ENCODE measurements around the gene ARPC4. TPM values are rescaled to one million over a fixed set of nuclear protein-coding genes. Genes with fewer than 3 reads are reported as not detected.

ARPC4 gene
- total RNA-seq, 8 experiments from 2014 or later = 75.0 to 158 (median 120) TPM

- Histone ChIP-seq H3K27ac (no peak overlapping the region), H3K4me3 (no peak overlapping the region), H3K4me1 (replicated peaks in 1 of 2) (peaks cover 13 to 17% of the 10 kb centered on the region in 2 donors)
- WGBS, 10 experiments = 67 to 100% (median 93%) methylated on average over 1 to 5 of the region's 7 CpGs; no CpG with 5 or more reads in 4 of the 10 experiments
- in situ Hi-C loops (cut with MboI; ENCODE audit: low pct_unique_long_range_greater_than_20kb in 2 of 9, low sequenced_read_pairs in 9 of 9, unreplicated experiment in 9 of 9) = no loop called here
- peak in 2 of 8 experiments; percentile 13 to 22 for ATAC-seq (replicated peaks in 6 of 8)
Observed at GRCh38 chr3:9806688-9807589, 14.1 kb downstream of the ARPC4 start.

GRCh38 chr3:9807981-9808344, 15.1 kb downstream of the ARPC4 start:
- Histone ChIP-seq H3K27ac (no peak overlapping the region), H3K4me1 (replicated peaks in 1 of 2) (peaks cover 13 to 17% of the 10 kb centered on the region in 2 donors), H3K4me3 (no peak overlapping the region)
- WGBS, 10 experiments = 80 to 100% (median 100%) methylated on average over 1 to 2 of the region's 2 CpGs; no CpG with 5 or more reads in 7 of the 10 experiments
- no peak for ATAC-seq (replicated peaks in 6 of 8)
- in situ Hi-C loops (cut with MboI; ENCODE audit: low pct_unique_long_range_greater_than_20kb in 2 of 9, low sequenced_read_pairs in 9 of 9, unreplicated experiment in 9 of 9) = no loop called here

GRCh38 chr3:9808345-9809037, 15.6 kb downstream of the ARPC4 start:
- Histone ChIP-seq H3K4me3 (no peak overlapping the region), H3K27ac (no peak overlapping the region), H3K4me1 (replicated peaks in 1 of 2) (peaks cover 13 to 17% of the 10 kb centered on the region in 2 donors)
- in situ Hi-C loops (cut with MboI; ENCODE audit: low pct_unique_long_range_greater_than_20kb in 2 of 9, low sequenced_read_pairs in 9 of 9, unreplicated experiment in 9 of 9) = no loop called here
- ATAC-seq (replicated peaks in 6 of 8) = peak in 2 of 8 experiments; percentile 4 to 8
- 33 to 92% (median 78%) methylated on average over 1 to 4 of the region's 7 CpGs; no CpG with 5 or more reads in 5 of the 10 experiments for WGBS, 10 experiments

GRCh38 chr3:9809239-9809614, 16.3 kb downstream of the ARPC4 start:
- H3K4me1 ChIP-seq (replicated peaks in 1 of 2) = peaks cover 13 to 17% of the 10 kb centered on the region in 2 donors
- peak in 1 of 8 experiments; percentile 2 for ATAC-seq (replicated peaks in 6 of 8)
- WGBS, 10 experiments = 83 to 100% (median 96%) methylated on average over 1 to 4 of the region's 4 CpGs; no CpG with 5 or more reads in 2 of the 10 experiments
- no peak overlapping the region for H3K4me3 ChIP-seq
- in situ Hi-C loops (cut with MboI; ENCODE audit: low pct_unique_long_range_greater_than_20kb in 2 of 9, low sequenced_read_pairs in 9 of 9, unreplicated experiment in 9 of 9) = no loop called here
- peak overlapping the region; percentile 42 to 45 for H3K27ac ChIP-seq

- whole genome bisulfite sequencing, 10 experiments = 10 to 71% (median 27%) methylated on average over 1 to 10 of the region's 76 CpGs; no CpG with 5 or more reads in 2 of the 10 experiments
- H3K27ac ChIP-seq = peak within 1 kb of the TSS; percentile 42 to 45
- ATAC-seq (replicated peaks in 6 of 8) = peak; percentile 67 to 89 (median 84)
- in situ Hi-C loops (cut with MboI; ENCODE audit: low pct_unique_long_range_greater_than_20kb in 2 of 9, low sequenced_read_pairs in 9 of 9, unreplicated experiment in 9 of 9) = no loop called here
- peaks cover 13 to 17% of the 10 kb centered on the region in 2 donors for H3K4me1 ChIP-seq (replicated peaks in 1 of 2)
- H3K4me3 ChIP-seq = peak within 1 kb of the TSS; percentile 27 to 42 (median 29)
Observed at GRCh38 chr3:9809615-9810432, 16.9 kb downstream of the ARPC4 start, which contains the start of gene TTLL3. TTLL3 (plus strand) TSS chr3:9810262; CDS start chr3:9810662, 400 bp downstream.

GRCh38 chr3:9810433-9810770, 17.5 kb downstream of the ARPC4 start:
- Histone ChIP-seq H3K4me3 (peak overlapping the region; percentile 27 to 42 (median 29)), H3K27ac (peak overlapping the region in 1 of 2 donors; percentile 45), H3K4me1 (replicated peaks in 1 of 2) (peaks cover 13 to 17% of the 10 kb centered on the region in 2 donors)
- 0 to 80% (median 29%) methylated on average over 1 to 6 of the region's 18 CpGs; no CpG with 5 or more reads in 5 of the 10 experiments for WGBS, 10 experiments
- in situ Hi-C loops (cut with MboI; ENCODE audit: low pct_unique_long_range_greater_than_20kb in 2 of 9, low sequenced_read_pairs in 9 of 9, unreplicated experiment in 9 of 9) = no loop called here
- ATAC-seq (replicated peaks in 6 of 8) = peak in 2 of 8 experiments; percentile 7 to 13

- in situ Hi-C loops (cut with MboI; ENCODE audit: low pct_unique_long_range_greater_than_20kb in 2 of 9, low sequenced_read_pairs in 9 of 9, unreplicated experiment in 9 of 9) = no loop called here
- Histone ChIP-seq H3K4me3 (no peak overlapping the region), H3K27ac (no peak overlapping the region), H3K4me1 (replicated peaks in 1 of 2) (peaks cover 13 to 17% of the 10 kb centered on the region in 2 donors)
- peak in 1 of 8 experiments; percentile 1 for ATAC-seq (replicated peaks in 6 of 8)
- WGBS, 10 experiments = 0 to 95% (median 81%) methylated on average over 1 to 7 of the region's 10 CpGs; no CpG with 5 or more reads in 3 of the 10 experiments
Observed at GRCh38 chr3:9810846-9811245, 18.0 kb downstream of the ARPC4 start.

GRCh38 chr3:9812870-9813483, 20.1 kb downstream of the ARPC4 start:
- no peak for ATAC-seq (replicated peaks in 6 of 8)
- in situ Hi-C loops (cut with MboI; ENCODE audit: low pct_unique_long_range_greater_than_20kb in 2 of 9, low sequenced_read_pairs in 9 of 9, unreplicated experiment in 9 of 9) = no loop called here
- no peak overlapping the region for H3K4me3 ChIP-seq
- WGBS, 10 experiments = 90 to 100% (median 94%) methylated on average over 3 to 6 of the region's 9 CpGs; no CpG with 5 or more reads in 2 of the 10 experiments
- peaks cover 13 to 17% of the 10 kb centered on the region in 2 donors for H3K4me1 ChIP-seq (replicated peaks in 1 of 2)
- H3K27ac ChIP-seq = no peak overlapping the region

- peak in 1 of 8 experiments; percentile 21 for ATAC-seq (replicated peaks in 6 of 8)
- in situ Hi-C loops (cut with MboI; ENCODE audit: low pct_unique_long_range_greater_than_20kb in 2 of 9, low sequenced_read_pairs in 9 of 9, unreplicated experiment in 9 of 9) = no loop called here
- no peaks in the 10 kb centered on the region for H3K4me1 ChIP-seq (replicated peaks in 1 of 2)
- WGBS, 10 experiments = 80 to 100% (median 90%) methylated on average over 1 to 6 of the region's 9 CpGs; no CpG with 5 or more reads in 2 of the 10 experiments
- H3K27ac ChIP-seq = no peak overlapping the region
- H3K4me3 ChIP-seq = no peak overlapping the region
Observed at GRCh38 chr3:9815986-9816385, 23.1 kb downstream of the ARPC4 start.

GRCh38 chr3:9817436-9817835, 24.6 kb downstream of the ARPC4 start:
- Histone ChIP-seq H3K4me1 (replicated peaks in 1 of 2) (no peaks in the 10 kb centered on the region), H3K27ac (no peak overlapping the region), H3K4me3 (no peak overlapping the region)
- in situ Hi-C loops (cut with MboI; ENCODE audit: low pct_unique_long_range_greater_than_20kb in 2 of 9, low sequenced_read_pairs in 9 of 9, unreplicated experiment in 9 of 9) = no loop called here
- WGBS, 10 experiments = 95 to 100% (median 100%) methylated on average over 1 to 5 of the region's 6 CpGs; no CpG with 5 or more reads in 4 of the 10 experiments
- ATAC-seq (replicated peaks in 6 of 8) = no peak

GRCh38 chr3:9818666-9819335, 25.9 kb downstream of the ARPC4 start:
- ATAC-seq (replicated peaks in 6 of 8) = no peak
- Histone ChIP-seq H3K4me3 (no peak overlapping the region), H3K4me1 (replicated peaks in 1 of 2) (no peaks in the 10 kb centered on the region), H3K27ac (no peak overlapping the region)
- in situ Hi-C loops (cut with MboI; ENCODE audit: low pct_unique_long_range_greater_than_20kb in 2 of 9, low sequenced_read_pairs in 9 of 9, unreplicated experiment in 9 of 9) = no loop called here
- WGBS, 10 experiments = 86 to 100% (median 98%) methylated on average over 1 to 6 of the region's 7 CpGs; no CpG with 5 or more reads in 4 of the 10 experiments
